HUES48 (cell line): ENCODE data around the gene SSBP4.
"Not testable (repeated sequence)": the region's sequence is repeated elsewhere in the genome, so short reads cannot be mapped to it uniquely, and the experiment has no call there.

Source experiments
- H3K27ac ChIP-seq: one replicate; pipeline ENCODE4 v1.7.0; 2013; ENCODE audit warnings: low read depth, low read length, inconsistent platforms
- H3K27me3 ChIP-seq: 2 replicates; pipeline ENCODE4 v1.6.1; 2013; ENCODE audit warnings: mild to moderate bottlenecking, low read length; ENCODE audit not compliant: control insufficient read depth, insufficient read depth
- H3K36me3 ChIP-seq: 2 replicates; pipeline ENCODE4 v1.6.1; 2013; ENCODE audit warnings: low read length; ENCODE audit not compliant: control insufficient read depth, insufficient read depth
- H3K4me1 ChIP-seq: 2 replicates; pipeline ENCODE4 v1.6.1; 2013; ENCODE audit warnings: mild to moderate bottlenecking, low read length; ENCODE audit not compliant: control insufficient read depth, insufficient read depth
- H3K4me3 ChIP-seq: 2 replicates; pipeline ENCODE4 v1.5.1; 2013; ENCODE audit warnings: mild to moderate bottlenecking, low read depth, low read length
- H3K9ac ChIP-seq: 2 replicates; pipeline ENCODE4 v1.6.1; 2013; ENCODE audit warnings: mild to moderate bottlenecking, low read depth, low read length, moderate library complexity
- H3K9me3 ChIP-seq: 2 replicates; pipeline ENCODE4 v1.6.1; 2013; ENCODE audit warnings: low read length; ENCODE audit not compliant: control insufficient read depth, insufficient read depth

SSBP4 gene

DNA sequence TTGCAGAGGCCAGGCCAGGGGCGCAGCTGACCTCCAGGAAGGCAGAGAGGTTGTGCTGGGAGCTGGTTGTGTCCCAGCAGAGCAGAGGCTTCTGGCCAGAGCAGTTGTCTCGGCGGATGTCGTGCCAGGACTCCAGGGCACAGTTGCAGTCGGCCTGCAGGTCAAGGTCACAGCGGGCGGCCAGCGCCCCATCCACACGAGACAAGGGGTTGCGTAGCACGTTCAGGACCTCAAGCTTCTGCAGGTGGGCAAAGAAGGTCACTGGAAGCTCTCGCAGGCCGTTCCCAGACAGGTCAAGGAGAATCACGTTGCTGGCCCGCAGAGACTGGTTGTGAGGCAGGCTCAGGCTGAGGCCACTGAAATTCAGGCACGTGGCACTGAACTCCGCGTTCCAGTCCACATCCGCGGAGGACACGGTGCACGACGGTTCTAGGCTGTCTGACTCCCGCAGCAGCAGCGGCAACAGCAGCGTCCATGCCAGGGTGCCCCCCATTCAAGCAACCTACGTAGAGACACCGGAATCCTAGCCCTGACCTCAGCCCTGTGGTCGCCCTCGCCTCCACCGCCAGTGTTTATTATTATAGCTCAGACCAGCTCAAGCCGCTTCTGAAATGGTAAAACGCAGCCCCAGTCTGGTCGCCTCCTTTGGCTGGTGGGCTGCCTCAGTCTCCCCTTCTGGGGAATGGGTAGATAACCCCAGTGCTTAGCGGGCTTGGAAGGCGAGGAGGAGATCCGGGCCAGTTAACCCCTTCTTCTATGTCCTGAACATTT is 22.5 kb upstream of the SSBP4 start:
- H3K9ac ChIP-seq = no peak overlapping the region
- no peak overlapping the region for H3K4me3 ChIP-seq
- H3K4me1 ChIP-seq = no peaks in the 10 kb centered on the region
- H3K27ac ChIP-seq = no peak overlapping the region
- no peaks in the 10 kb centered on the region for H3K36me3 ChIP-seq
- H3K9me3 ChIP-seq = no peaks in the 10 kb centered on the region
- H3K27me3 ChIP-seq = no peaks in the 10 kb centered on the region

DNA sequence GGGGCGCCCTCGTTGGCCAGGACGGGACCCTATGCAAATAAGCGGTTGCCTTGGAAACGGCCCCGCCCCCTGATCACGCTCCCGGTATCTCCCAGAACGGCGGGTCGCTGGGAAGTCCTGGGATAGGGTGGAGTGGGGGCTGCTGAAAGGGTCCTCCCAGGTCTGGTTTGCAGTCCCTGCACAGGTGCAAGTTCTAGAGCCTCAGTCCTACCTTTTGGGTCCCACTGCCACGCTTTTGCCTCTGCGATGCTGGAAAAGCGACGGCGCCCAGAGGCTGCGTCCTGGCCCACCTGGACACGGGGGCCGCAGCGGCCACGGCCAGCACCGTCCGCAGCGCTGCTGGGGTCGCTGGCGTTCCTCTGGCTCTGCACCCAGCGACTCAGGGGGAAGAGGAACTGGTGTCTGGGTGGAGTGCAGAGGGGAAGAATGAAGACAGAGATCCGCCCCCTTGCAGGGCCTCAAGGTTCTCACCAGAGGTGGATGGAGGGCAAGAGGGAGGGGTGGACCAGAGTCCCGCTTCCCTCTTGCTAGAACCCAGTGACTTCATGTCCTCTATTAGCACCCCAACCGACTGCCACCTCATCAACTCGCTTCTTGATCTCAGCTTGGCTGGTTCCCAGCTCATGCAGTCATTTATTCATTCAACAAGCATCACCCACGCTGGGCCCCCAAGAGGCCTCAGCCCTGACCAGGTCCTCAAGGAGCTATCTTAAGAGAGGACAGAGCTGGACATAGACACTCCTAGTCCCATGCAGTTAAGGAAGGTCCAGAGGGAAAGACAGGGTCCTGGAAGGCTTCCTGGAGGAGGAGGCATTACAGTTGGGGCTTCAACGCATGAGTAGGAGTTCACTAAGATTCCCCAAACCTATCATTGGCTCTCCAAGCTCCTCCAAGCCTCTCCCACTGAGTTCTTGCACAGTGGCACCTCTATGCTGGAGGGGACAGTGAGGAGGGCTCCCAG is 21.7 kb upstream of the SSBP4 start, which contains the start of gene LRRC25:
LRRC25 (minus strand) TSS at position 381 of the 961 bp plus-strand sequence. CDS start 659 bp downstream, outside the sequence.
- Histone ChIP-seq H3K9me3 (no peaks in the 10 kb centered on the region), H3K27ac (no peak within 1 kb of the TSS), H3K9ac (no peak within 1 kb of the TSS), H3K27me3 (no peaks in the 10 kb centered on the region), H3K36me3 (no peaks in the 10 kb centered on the region), H3K4me3 (no peak within 1 kb of the TSS), H3K4me1 (no peaks in the 10 kb centered on the region)

GRCh38 chr19:18399008-18399407 is 20.2 kb upstream of the SSBP4 start:
- Histone ChIP-seq H3K9ac (no peak overlapping the region), H3K4me1 (no peaks in the 10 kb centered on the region), H3K27ac (no peak overlapping the region)

DNA sequence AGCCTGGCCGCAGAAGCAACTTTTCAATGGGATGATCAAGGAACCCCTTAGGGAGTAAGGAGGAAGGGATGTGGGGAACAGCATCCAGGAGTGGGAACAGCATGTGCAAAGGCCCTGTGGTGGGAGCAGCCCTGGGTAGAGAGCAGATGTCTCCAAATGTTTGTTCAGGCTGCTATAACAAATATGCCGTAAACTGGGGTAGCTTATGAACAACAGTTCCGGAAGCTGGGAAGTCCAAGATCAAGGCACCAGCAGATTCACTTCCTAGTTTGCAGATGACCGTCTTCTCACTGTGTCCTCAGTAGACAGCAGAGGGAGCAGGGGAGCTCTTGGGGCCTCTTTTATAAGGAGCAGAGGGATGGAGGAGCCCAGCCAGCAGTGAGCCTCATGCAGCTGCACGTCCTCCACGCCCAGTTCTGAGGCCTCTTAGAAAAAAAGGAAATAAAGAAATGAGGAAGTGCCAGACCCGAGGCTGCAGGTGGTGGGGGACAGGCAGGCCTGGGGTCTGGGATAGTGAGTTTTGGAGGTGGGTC is 17.6 kb upstream of the SSBP4 start:
- no peaks in the 10 kb centered on the region for H3K4me1 ChIP-seq
- H3K9ac ChIP-seq = no peak overlapping the region
- no peak overlapping the region for H3K4me3 ChIP-seq
- no peak overlapping the region for H3K27ac ChIP-seq
- no peaks in the 10 kb centered on the region for H3K36me3 ChIP-seq
- no peaks in the 10 kb centered on the region for H3K9me3 ChIP-seq
- no peaks in the 10 kb centered on the region for H3K27me3 ChIP-seq

More at GRCh38 chr19:18399008-18399407, 20.2 kb upstream of the SSBP4 start:
- H3K36me3 ChIP-seq = no peaks in the 10 kb centered on the region
- H3K4me3 ChIP-seq = no peak overlapping the region
- H3K9me3 ChIP-seq = no peaks in the 10 kb centered on the region
- no peaks in the 10 kb centered on the region for H3K27me3 ChIP-seq

GRCh38 chr19:18402455-18403248 is 16.5 kb upstream of the SSBP4 start:
- not testable (repeated sequence) for H3K27me3 ChIP-seq, H3K27ac ChIP-seq

GRCh38 chr19:18405754-18406153 is 13.4 kb upstream of the SSBP4 start:
- H3K27ac ChIP-seq, H3K4me3 ChIP-seq, H3K9ac ChIP-seq, H3K9me3 ChIP-seq, H3K27me3 ChIP-seq, H3K4me1 ChIP-seq, H3K36me3 ChIP-seq: not testable (repeated sequence)

More at GRCh38 chr19:18402455-18403248, 16.5 kb upstream of the SSBP4 start:
- not testable (repeated sequence) for H3K9ac ChIP-seq, H3K9me3 ChIP-seq, H3K4me3 ChIP-seq, H3K4me1 ChIP-seq, H3K36me3 ChIP-seq

DNA sequence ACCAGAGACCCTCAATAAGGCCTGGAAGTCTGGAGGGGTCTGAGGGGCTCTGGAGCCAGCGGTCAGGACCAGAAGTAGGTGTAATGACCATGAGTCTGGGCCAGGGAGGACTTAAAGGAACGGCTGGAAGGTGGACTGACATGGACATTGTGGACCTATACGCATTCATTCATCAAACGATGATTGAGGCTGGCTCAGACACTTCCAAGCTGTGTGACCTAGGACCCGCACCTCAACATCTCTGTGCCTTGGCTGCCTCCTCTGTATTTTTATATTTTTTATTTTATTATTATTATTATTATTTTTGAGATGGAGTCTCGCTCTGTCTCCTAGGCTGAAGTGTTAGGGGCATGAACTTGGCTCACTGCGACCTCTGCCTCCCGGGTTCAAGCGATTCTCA is 12.4 kb upstream of the SSBP4 start:
- Histone ChIP-seq H3K4me3 (no peak overlapping the region), H3K36me3 (no peaks in the 10 kb centered on the region), H3K27me3 (no peaks in the 10 kb centered on the region), H3K4me1 (no peaks in the 10 kb centered on the region), H3K9ac (no peak overlapping the region), H3K9me3 (no peaks in the 10 kb centered on the region), H3K27ac (no peak overlapping the region)

GRCh38 chr19:18408053-18408476 is 11.1 kb upstream of the SSBP4 start:
- Histone ChIP-seq H3K27me3 (no peaks in the 10 kb centered on the region), H3K4me1 (no peaks in the 10 kb centered on the region), H3K9me3 (no peaks in the 10 kb centered on the region), H3K36me3 (no peaks in the 10 kb centered on the region), H3K27ac (no peak overlapping the region), H3K9ac (no peak overlapping the region), H3K4me3 (no peak overlapping the region)

- H3K9ac ChIP-seq = no peak overlapping the region
- H3K27ac ChIP-seq = no peak overlapping the region
- peaks cover under 1% of the 10 kb centered on the region for H3K27me3 ChIP-seq
- H3K9me3 ChIP-seq = no peaks in the 10 kb centered on the region
- H3K36me3 ChIP-seq = no peaks in the 10 kb centered on the region
- H3K4me1 ChIP-seq = 0 out of 2 replicates have a peak, but pooled peaks cover 6% of the 10 kb centered on the region
- H3K4me3 ChIP-seq = no peak overlapping the region
Measured at GRCh38 chr19:18412610-18413239, 6.5 kb upstream of the SSBP4 start.
